ENCODE results near the gene LETM1.
"Not testable (repeated sequence)": the region's sequence is repeated elsewhere in the genome, so short reads cannot be mapped to it uniquely, and the experiment has no call there.

Gene LETM1

DNA sequence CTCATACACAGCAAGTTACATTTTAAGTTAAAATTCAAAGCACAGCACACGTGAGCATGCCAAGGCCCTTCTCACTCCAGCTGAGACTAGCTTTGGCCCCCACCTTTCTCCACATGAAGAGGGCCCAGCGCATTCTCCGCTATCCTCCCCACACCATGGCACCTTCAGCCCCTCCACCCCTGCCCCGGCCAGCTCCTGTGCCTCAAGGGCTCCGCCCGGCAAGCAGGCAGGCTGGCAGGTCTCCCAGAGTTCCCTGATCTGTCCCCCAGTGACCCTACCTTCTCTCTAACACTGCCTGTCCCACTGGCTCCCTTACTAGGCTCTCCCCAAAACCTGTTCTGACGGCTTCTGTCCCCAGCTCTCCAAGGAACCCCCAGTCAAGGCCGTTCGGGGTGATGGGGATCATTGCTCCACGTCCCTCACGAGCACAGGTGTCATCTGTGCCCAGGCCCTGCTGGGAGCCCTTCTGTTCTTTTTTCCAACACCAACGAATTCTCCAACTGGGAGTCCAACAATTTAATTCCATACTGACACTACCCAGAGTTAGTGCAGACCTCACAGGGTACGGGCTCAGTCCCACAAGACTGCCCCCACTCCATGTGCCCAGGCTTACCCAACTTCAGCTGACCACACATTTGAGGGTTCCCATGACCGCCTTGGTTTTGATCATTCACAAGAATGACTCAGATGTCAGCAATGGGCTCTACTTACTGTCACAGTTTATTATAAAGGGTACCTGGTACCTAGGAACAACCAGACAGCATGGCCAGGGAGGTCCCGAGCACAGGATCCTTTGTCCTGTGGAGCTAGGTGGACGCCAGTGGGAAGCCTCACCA, 4.2 kb downstream of the LETM1 start:
- no peak for DNase-seq (ENCODE audit: low read depth)

DNA sequence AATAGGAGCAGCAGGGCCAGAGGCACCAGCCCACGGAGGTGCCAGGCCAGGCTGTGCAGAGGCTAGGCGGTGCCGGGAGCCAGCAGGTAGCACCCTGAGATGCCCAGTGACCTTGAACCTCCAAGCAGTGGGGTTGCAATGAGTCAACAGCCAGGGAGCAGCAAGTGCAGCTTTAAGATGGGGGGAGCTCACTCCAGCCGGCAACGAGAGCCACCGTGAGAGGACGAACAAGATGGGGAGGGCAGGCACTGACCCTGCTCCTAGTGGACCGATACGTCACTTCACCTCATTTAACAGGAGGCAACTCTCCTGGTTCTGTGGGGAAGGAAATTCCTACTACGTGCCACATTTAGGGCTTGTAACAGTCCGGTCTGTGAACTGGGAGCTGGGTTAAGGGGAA, 4.8 kb downstream of the LETM1 start:
- DNase-seq (ENCODE audit: low read depth) = no peak

DNA sequence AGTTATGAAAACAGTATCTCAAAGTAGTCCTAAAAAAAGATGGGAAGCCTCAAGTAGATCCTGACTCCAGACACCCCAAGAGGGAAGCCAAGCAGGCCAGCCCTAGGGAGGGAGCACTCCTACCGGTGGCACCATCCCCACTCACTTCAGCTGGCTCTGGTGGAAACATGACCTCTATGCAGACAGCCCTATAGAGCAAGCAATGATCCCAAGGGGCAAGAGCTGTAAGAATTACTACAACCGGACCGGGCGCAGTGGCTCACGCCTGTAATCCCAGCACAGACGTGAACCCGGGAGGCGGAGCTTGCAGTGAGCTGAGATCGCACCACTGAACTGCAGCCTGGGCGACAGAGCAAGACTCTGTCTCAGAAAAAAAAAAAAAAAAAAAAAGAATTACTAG, 5.7 kb downstream of the LETM1 start:
- no peak for DNase-seq (ENCODE audit: low read depth)

DNA sequence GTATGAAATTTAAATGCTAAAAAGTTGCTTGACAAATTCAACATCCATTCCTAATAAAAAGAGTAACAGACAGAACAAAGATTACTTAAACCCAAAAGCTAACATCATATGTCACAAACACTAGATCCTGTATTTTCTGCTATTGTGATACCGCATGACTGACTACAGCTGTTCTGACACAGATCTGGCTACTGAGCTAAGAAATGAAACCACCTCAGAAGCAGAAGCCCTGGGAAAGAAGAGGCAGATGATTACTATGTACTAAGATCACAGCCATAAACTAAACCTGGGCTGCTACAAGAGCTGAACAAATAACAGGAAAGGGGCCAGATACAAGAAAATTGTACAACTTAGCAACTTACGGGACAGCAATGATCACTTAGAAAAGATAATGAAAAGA, 9.4 kb downstream of the LETM1 start:
- no peak for DNase-seq (ENCODE audit: low read depth)

DNA sequence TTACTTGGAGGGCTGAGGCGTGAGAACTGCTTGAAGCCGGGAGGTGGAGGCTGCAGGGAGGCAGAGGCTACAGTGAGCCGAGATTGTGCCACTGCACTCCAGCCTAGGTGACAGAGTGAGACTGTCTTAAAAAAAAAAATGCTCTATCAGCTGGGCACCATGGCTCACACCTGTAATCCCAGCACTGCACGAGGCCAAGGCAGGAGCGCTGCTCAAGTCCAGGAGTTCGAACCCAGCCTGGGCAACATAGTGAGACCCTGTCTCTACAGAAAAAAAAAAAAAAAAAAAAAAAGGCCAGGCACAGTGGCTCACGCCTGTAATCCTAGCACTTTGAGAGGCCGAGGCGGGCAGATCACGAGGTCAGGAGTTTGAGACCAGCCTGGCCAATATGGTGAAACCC, 11.3 kb downstream of the LETM1 start:
- not testable (repeated sequence) for DNase-seq (ENCODE audit: low read depth)

DNA sequence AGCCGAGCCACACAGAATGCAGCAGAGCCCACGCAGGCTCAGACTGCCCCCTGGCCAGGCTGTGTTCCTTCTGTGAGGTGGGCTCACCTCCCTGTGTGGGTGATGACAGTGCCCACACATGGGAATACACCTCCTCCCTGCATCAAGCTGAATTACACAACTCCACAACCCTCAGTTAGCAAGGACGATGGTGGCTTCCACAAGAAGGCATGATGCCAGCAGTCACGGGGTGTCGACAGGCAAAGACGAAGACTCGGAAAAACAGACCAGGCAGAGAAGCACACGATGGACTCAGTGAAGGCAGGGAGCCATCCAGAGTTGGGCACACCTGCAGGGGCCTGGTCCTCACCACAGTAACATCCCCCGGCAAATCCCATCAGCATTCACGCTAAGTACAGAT, 12.1 kb downstream of the LETM1 start:
- no peak for DNase-seq (ENCODE audit: low read depth)

DNA sequence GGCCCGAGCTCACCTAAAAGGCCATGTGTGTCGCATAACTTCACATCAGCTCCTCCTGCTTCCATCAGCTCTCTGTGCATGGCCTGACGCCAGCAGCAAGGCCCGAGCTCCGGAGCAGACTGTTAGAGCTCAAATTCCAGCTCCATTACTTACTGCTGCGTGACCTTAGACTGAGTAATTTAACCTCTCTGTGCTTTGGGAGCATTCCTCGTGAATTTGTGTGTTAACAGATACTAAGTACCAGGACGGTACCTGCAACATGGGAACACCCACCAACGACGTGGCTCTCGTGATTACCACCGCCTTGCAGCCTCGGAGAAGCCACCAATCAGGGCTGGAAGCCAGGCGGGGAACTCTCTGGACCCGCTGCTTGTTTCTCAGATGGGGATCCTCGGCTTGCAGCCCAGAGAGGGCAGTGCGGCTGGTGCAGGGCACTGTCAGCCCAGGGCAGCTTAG, 12.9 kb downstream of the LETM1 start:
- DNase-seq (ENCODE audit: low read depth) = no peak

DNA sequence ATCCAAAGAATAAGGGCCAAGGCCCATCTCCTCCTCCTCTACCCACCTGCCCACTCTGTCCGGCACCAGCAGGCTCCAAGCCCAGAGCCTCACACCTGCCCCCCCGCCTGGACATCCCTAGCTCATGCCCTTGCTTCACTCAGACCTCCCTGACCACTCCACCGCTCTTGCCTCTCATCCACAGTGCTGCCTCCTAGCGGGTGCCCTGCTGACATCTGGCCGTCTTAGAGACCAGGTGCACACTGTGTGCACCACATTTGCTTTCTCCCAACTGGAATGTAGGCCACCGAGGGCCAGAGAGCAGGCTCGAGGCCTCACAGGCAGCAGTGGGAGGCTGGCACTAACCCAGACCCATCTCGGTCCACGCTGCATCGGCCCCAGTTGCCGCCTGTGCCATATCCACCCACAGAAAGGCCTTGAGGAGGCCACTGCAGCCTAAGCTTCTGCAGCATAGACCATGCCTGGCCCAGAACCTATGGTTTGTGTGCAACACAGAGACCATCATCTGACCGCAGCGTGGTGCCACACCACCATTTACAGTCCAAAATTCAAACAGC, 13.5 kb downstream of the LETM1 start:
- DNase-seq (ENCODE audit: low read depth) = no peak

DNA sequence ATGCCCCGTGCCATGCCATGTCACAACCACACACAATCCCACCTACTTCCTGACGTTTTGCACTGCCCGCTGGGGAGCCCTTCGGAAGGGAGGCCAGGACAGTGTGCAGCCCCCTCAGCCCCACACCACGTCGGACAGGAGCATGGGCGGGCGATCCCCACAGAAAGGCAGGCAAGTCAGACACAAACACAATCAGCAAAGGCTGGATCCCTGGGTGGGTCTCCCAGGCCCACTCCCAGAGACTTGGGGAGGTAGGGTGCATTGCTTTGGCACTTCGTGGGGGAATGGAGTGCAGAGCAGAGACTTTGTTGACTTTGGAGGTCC, 14.1 kb downstream of the LETM1 start:
- no peak for DNase-seq (ENCODE audit: low read depth)

DNA sequence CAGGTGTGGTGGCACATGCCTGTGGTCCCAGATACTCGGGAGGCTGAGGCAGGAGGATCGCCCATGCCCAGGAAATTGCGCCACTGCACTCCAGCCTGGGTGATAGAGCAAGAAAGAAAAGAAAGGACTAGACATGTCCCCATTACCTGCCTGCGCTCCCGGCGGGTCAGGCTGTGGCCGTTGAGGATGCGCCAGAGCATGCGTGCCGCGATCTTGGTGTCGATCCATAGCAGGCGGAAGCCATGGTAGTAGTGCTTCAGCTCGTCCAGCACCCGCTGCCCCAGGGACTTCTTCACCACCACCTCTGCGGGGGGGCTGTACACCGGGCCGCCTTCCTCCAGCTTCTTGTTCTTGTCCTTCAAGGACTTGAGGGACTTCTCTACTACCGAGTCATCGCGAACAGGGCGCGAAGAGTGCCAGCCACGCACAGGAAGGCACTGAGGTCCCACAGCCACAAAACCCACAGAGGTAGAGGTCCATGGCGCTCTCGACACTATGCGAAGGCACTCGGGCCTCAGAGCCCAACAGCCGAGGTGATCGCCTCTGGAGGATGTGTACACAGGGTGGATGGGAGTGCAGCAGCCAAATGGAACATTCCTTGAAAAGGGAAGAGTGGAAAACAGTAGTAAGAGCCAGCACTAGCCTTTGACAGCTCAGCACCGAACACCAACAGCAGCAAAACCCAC, 14.6 kb downstream of the LETM1 start:
- DNase-seq (ENCODE audit: low read depth) = no peak

DNA sequence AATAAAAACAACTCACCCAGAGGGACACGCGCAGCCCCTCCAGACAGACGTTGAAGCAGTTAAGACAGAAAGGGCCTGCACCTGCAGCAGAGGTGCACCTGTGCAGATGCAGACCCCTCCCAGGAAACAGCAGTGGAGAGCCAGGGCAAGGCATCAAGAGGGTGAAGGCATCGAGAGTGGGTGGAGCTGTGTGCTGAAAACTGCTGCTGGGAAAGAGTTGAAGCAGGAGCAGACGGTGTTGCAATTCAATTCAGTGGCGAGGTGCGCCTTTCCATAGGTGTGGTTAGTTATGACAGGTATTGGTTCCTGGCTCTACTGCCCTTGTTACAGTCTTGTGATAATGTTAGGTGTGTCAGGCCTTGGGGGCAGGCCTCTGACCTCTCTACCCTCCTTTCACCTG, 16.7 kb downstream of the LETM1 start:
- no peak for DNase-seq (ENCODE audit: low read depth)

DNA sequence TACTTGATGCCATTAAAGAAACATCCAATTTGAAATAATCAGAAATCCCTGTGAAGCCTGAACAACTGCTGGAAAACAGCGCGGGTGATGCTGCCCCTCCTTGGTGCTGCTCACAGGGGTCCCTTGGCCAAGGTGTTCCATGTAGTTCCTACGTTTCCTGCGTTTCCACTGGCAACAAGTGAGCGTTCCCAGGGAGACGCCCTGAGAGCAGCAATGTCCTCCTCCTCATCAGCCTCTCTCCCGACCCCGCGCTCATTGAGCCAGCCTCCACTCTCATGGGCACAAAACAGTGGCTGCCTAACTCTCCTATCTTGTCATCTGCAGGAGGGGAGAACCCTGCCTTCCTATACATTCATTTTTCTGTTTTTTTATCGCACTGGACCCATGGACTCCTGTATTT, 18.9 kb downstream of the LETM1 start:
- no peak for DNase-seq (ENCODE audit: low read depth)

DNA sequence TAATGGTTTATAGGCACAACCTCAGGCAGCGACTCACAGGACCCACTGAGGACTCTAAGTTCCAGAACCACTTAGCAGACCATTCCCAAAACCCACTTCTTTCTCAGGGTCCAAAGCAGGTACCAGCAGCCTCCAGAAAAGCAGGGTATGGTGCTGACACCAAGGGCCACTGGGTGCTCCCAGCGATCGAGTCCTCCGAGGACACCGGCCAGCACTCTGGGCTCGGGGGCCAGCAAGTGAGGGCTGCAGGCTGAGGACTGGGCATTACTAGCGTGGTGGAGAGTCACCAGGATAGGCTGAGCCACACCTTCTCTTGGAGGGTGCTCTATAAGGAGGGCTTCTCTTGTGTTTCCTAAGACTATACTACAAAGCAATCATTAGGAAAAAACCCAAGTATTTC, 19.3 kb downstream of the LETM1 start:
- no peak for DNase-seq (ENCODE audit: low read depth)

DNA sequence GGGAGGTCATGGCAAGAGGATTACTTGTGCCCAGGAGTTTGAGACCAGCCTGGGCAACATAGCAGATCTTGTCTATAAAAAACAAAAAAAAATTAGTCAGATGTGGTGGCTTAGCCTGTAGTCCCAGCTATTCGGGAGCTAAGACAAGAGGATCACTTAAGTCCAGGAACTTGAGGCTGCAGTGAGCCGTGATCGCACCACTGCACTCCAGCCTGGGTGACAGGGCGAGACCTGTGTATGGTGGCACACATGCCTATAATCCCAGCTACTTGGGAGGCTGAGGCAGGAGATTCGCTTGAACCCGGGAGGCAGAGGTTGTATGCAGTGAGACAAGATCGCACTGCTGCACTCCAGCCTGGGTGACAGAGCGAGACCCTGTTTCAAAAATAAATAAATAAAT, 20.1 kb downstream of the LETM1 start:
- DNase-seq (ENCODE audit: low read depth) = not testable (repeated sequence)

DNA sequence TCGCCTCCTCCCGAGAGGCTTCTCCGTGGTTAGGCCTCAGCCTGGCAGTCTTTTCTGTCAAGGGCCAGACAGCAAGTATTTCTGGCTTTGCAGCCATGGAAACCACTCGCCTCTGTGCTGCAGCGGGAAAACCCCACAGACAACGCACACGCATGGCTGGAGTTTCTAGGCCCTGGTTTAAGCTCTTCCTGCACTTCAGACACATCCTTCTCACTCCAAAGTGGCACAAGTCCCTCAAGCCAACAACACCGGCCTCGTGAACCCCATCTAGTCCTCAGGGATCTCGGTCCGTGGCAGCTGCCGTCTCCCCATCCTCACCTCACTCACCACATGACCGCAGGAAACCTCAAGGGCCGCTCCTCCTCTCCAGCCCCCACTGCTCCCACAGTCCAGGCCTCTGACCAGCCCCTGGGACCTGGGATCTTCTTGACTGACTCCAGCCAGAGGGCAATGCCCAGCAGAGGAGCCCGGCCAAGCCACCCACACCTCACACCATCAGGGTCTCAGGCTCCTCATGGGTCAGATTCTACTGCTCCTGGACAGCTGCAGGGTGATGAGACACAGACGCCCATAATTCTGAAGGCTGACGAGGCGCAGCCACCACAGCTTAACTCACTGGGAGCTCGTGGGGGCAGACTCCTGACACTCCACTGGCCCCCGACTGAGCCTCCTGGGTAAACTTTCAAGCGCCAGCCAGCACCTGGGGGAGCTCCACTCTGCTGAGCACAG, 21.7 kb downstream of the LETM1 start:
- DNase-seq (ENCODE audit: low read depth) = no peak

DNA sequence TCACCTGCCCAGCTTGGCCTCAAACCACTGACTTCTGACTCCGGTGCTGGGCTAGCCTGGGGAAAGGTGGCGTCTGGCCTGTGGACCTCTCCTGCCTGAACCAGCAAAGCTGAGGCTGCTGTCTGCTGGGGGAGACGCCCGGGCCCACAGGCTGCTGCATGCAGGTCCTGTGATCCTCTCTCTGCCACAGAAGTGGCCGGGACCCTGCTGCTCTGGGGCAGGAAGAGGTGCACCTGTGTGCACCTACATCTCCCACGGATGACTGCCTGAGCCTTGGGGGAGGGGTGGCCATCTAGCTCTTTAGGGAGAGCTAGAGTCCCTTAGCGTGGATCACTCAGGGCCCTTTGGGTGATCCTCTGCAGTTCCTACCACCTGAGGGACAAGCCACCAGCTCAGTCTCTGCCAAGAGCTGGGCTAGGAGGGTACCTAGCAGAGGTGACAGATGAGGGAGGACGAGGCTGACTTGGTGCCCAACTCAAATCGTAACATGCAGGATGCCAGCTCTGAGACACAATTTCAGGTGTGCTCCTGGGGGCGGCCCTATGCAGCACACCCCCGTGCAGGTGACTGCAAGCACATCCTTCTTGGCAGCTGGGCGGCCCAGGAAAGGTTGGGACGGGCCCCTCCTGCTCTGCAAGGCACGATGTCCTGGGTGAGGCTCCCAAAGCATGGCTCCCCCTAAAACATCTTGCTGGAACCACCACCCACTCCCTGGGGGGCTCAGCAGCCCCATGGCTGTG, 22.5 kb downstream of the LETM1 start:
- no peak for DNase-seq (ENCODE audit: low read depth)

DNA sequence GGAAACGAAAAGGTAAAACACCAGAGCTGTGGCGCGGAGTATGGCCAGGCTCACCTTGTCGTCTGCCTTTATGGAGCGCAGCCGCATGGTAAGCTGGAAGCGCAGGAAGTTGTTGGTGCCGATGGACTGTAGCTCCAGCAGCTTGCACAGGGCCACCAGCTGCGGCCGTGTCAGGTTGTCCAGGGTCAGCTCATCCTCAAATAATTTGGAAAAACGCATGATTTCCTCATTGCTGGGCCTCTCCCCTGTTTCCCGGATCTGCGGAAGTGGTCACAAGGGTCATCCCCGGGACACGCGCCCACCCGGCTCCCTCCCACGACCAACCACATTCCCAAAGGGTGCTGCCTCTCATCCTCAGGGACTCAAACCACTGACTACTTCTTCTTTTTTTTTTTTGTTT, 23.3 kb downstream of the LETM1 start:
- no peak for DNase-seq (ENCODE audit: low read depth)

DNA sequence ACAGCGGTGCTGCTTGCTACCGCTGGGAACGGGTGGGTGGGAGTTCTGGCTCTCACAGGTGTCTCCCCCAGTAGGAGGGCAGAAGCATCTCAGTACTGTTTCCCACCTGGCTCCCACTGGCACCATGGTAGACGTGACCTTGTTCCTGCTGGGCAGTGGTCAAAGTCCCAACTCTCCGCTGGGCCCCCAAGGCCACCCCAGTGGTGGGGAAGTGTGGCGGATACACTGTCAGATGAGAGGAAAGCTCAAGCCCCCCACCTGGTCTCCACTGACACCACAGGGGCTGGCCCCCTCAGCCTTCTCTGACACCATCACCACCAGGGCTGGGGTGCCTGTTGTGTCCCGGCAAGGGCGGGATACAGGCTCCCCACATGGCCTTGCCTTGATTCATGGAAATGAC, 24.6 kb downstream of the LETM1 start:
- no peak for DNase-seq (ENCODE audit: low read depth)

DNA sequence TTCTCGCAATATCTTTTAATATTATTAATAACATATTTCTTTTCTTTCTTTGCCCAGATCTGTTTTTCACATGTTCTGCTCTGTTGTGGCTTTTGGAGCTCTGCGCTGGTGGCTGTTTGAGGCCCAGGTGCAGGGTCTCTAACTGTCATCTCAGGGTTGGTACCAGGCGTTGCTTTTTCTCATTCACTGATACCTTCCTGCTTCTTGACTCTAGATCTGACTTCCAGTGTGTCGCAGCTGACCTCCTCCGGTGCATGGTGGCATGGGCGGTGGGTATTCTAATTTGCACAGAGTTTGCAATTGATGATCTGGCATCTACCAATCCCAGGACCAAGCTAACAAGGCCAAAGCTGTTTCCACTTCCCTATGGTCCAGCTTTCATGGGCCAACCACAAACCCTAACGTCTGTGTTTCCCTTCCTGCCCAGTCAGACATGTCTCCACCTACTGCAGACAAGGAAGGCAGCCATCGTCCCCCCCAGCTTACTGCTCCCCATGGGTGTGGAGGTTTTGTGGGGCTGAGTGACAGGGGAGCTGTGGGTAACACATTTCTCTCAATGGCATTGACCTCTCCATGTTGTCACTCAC, 25.2 kb downstream of the LETM1 start:
- no peak for DNase-seq (ENCODE audit: low read depth)

DNA sequence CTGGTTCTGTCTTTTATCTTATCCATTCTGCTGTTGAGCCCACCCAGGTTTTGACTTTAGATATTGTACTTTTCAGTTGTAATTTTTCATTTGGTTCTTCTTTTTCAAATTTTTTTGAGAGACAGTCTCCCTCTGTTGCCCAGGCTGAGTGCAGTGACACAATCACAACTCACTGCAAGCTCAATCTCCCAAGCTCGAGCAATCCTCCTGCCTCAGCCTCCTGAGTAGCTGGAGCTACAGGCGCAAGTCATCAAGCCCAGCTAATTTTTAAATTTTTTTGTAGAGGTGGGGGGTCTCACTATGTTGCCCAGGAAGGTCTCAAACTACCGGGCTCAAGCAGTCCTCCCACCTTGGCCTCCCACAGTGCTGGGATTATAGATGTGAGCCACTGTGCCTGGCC, 25.7 kb downstream of the LETM1 start:
- no peak for DNase-seq (ENCODE audit: low read depth)

DNA sequence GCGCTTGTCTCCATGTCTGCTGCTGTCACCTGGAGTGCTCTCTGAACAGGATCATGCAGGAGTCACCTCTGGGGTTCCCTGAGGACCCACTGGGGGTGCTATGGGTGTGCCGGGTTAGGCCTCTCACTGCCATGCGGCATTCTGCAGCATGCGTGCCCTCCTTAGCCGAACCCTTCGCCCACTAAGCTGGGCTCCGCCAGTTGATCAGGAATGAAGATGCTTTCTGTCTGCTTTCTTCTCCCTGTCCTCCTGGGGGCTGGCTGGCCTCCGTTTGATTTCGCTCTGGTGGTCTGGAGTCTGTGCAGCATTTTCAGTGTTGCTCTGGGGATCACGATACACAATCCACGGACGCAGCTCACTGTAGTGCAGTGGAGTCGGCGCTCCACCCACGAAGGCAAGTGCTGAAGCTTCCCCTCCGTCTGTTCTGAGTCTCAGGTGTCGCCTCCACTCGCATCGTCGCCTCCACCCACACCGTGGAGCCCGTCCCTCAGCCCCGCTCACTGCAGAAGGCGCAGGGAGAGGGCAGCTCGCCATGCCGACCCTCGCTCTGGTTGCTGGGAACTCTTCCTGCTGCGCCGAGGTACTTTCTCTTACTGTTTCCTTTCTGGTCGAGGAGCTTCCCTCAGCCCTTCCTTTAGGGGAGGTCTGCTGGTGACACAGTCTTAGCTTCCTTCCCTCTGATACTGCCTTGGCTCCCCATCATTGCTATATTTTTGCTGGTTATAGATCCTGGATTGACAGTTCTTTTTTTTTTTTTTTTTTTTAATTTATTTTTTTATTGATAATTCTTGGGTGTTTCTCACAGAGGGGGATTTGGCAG, 29.2 kb downstream of the LETM1 start:
- no peak for DNase-seq (ENCODE audit: low read depth)
